Right cardiac atrium (tissue), 5 donors: ENCODE results near the gene TP53I3. TPM values are rescaled to one million over a fixed set of nuclear protein-coding genes. Genes with fewer than 3 reads are reported as not detected.

ENCODE experiments used
- ATAC-seq, 2 donors: fragments of 200-7000 bp; cut with Tn5 transposase; one replicate each; pipeline versions ENCODE4 v1.8.0 to v1.9.1; 2020; ENCODE audit warnings: moderate library complexity in 2 of 2, mild to moderate bottlenecking in 1 of 2
- DNase-seq, 3 donors: peaks; one replicate each; pipeline ENCODE4 v3.0.0-alpha.2; 2020
- H3K27ac ChIP-seq: one replicate; pipeline ENCODE4 v1.5.1; 2013; ENCODE audit warnings: mild to moderate bottlenecking, low read length, control low read depth, moderate library complexity
- H3K27me3 ChIP-seq: one replicate; pipeline ENCODE4 v1.6.1; 2013; ENCODE audit not compliant: control insufficient read depth, insufficient read depth
- H3K4me1 ChIP-seq: one replicate; pipeline ENCODE4 v1.6.1; 2013; ENCODE audit warnings: low read length; ENCODE audit not compliant: control insufficient read depth, insufficient read depth
- H3K4me3 ChIP-seq: one replicate; pipeline ENCODE4 v1.5.1; 2013; ENCODE audit warnings: low read length, control low read depth
- H3K9me3 ChIP-seq: one replicate; pipeline ENCODE4 v1.6.1; 2013; ENCODE audit warnings: low read length; ENCODE audit not compliant: control insufficient read depth
- WGBS: extraction: QIAGEN DNeasy Blood & Tissue Kit; methylation state at CpG from one replicate; pipeline ENCODE4 v1.1.7; 2013; 5-methylcytosine and 5-hydroxymethylcytosine counted together
- intact Hi-C, 4 donors: fragments of 100-400 bp; cut with DNase I; formaldehyde crosslinking; loops; one replicate each; pipeline versions ENCODE4 v1.11.0 to v1.14.0; 2022 to 2023
- polyA plus RNA-seq: library from polyadenylated mRNA; stranded (reverse); fragments of 200-250 nt; gene quantifications from one replicate; pipeline ENCODE4 v1.2.3, GENCODE V29; 2013
- total RNA-seq, 4 donors: library from RNA; stranded (reverse); fragmentation: NEBNext Ultra II Directional; extraction: Animal tissue kit (Norgen Biotek cat#: 25700); gene quantifications; one replicate each; pipeline ENCODE4 v1.2.1, GENCODE V29; 2021
- donor health status: healthy with polysubstance abuse.
- donor health status: DM: no; HTN: yes; CAD: no.
- donor health status: DM: no; HTN: no; CAD: no.
- donor health status: DM: no; HTN: yes; CAD: no; lungs with severe emphysema.
- donor health status: DM: yes; HTN: yes; CAD: no.

Gene TP53I3
- total and polyA plus RNA-seq, 5 donors = 6.0 to 13.1 (median 7.5) TPM

- Histone ChIP-seq H3K27me3 (no peaks in the 10 kb centered on the region), H3K4me3 (no peak overlapping the region), H3K9me3 (no peaks in the 10 kb centered on the region), H3K4me1 (no peaks in the 10 kb centered on the region), H3K27ac (no peak overlapping the region)
- WGBS = 97% methylated on average over 4 of the region's 4 CpGs
- intact Hi-C loops = no loop called here
- no peak for ATAC-seq
- no peak for DNase-seq
Measured at GRCh38 chr2:24040511-24040910, 44.1 kb downstream of the TP53I3 start.

GRCh38 chr2:24038786-24039499, 45.7 kb downstream of the TP53I3 start:
- H3K4me3 ChIP-seq = no peak overlapping the region
- no peaks in the 10 kb centered on the region for H3K9me3 ChIP-seq
- no peaks in the 10 kb centered on the region for H3K27me3 ChIP-seq
- H3K27ac ChIP-seq = no peak overlapping the region
- intact Hi-C loops = no loop called here
- DNase-seq (no peak), ATAC-seq (no peak)
- no peaks in the 10 kb centered on the region for H3K4me1 ChIP-seq
- 96% methylated on average over 9 of the region's 9 CpGs for WGBS

Other genes with a start within 250 kb of the TP53I3 start
- 10 to 100 TPM in 2 of 4 donors, 1 to 10 TPM in 2; 9.3 to 15.1 (median 10.3) TPM for gene ATAD2B, start 157.7 kb downstream of the TP53I3 start, total RNA-seq
- 2.8 TPM for gene ATAD2B, start 157.7 kb downstream of the TP53I3 start, polyA plus RNA-seq
- gene UBXN2A, start 144.4 kb downstream of the TP53I3 start, total RNA-seq = 10 to 100 TPM; 23.0 to 27.3 (median 25.0) TPM
- gene UBXN2A, start 144.4 kb downstream of the TP53I3 start, polyA plus RNA-seq = 14.7 TPM
- gene MFSD2B, start 74.7 kb downstream of the TP53I3 start, total RNA-seq = under 1 TPM in 2 of 4 donors, not detected in 2; 0.19 to 0.51 TPM
- 0.18 TPM for gene MFSD2B, start 74.7 kb downstream of the TP53I3 start, polyA plus RNA-seq
- 1 to 10 TPM; 5.5 to 7.3 (median 6.2) TPM for gene WDCP, start 37.4 kb downstream of the TP53I3 start, total RNA-seq
- 2.1 TPM for gene WDCP, start 37.4 kb downstream of the TP53I3 start, polyA plus RNA-seq
- gene FKBP1B, start 35.1 kb downstream of the TP53I3 start, total RNA-seq = 1 to 10 TPM; 2.7 to 5.1 (median 4.2) TPM
- gene FKBP1B, start 35.1 kb downstream of the TP53I3 start, polyA plus RNA-seq = 4.3 TPM
- 10 to 100 TPM; 54.7 to 59.2 (median 58.3) TPM for gene SF3B6, start 8.5 kb downstream of the TP53I3 start, total RNA-seq
- 101 TPM for gene SF3B6, start 8.5 kb downstream of the TP53I3 start, polyA plus RNA-seq
- gene PFN4, start 38.5 kb upstream of the TP53I3 start, total RNA-seq = 1 to 10 TPM in 2 of 4 donors, under 1 TPM in 1, not detected in 1; 0.83 to 1.7 (median 1.3) TPM
- gene PFN4, start 38.5 kb upstream of the TP53I3 start, polyA plus RNA-seq = 2.8 TPM
- 10 to 100 TPM; 50.1 to 69.0 (median 58.9) TPM for gene FAM228B, start 38.6 kb upstream of the TP53I3 start, total RNA-seq
- gene FAM228B, start 38.6 kb upstream of the TP53I3 start, polyA plus RNA-seq = 37.9 TPM
- 1 to 10 TPM in 3 of 4 donors, under 1 TPM in 1; 0.62 to 5.1 (median 2.0) TPM for gene FAM228A, start 90.2 kb upstream of the TP53I3 start, total RNA-seq
- 1.5 TPM for gene FAM228A, start 90.2 kb upstream of the TP53I3 start, polyA plus RNA-seq